GM12878 (cell line): ENCODE results near the gene ABHD8. TPM values are rescaled to one million over a fixed set of nuclear protein-coding genes. Genes with fewer than 3 reads are reported as not detected.
A peak's percentile ranks its signal among the peaks of the same experiment; 100 is the strongest.

Experiments used
- ATAC-seq: fragments of 200-7000 bp; cut with Tn5 transposase; 3 replicates; pipeline ENCODE4 v1.9.1; 2020; ENCODE audit warnings: mild to moderate bottlenecking, moderate library complexity
- BruUV-seq: library from RNA; stranded (reverse); fragments of 400-500 nt; replicated peaks from 2 replicates; lab custom pipeline; 2021; lab: Mats Ljungman, UMichigan
- CTCF ChIA-PET: fragments of 300-600 bp; sonication (Branson Sonifier 250); formaldehyde crosslinking; extraction: SDS; loops from one replicate; lab custom pipeline; 2021; ENCODE audit warnings: inconsistent platforms; lab: Yijun Ruan, JAX
- POLR2A ChIA-PET: fragments of 350-600 bp; formaldehyde crosslinking; extraction: SDS; loops from one replicate; lab custom pipeline; 2021; ENCODE audit warnings: inconsistent platforms; lab: Charles Lee
- RAD21 ChIA-PET: fragments of 300-600 bp; sonication (Branson Sonifier 250); formaldehyde crosslinking; loops from one replicate; lab custom pipeline; 2023; ENCODE audit warnings: antibody characterized with exemption; ENCODE audit not compliant: unreplicated experiment; lab: Charles Lee
- SMC1A ChIA-PET: fragments of 300-600 bp; sonication (Branson Sonifier 250); formaldehyde crosslinking; loops from one replicate; lab custom pipeline; 2023; ENCODE audit not compliant: unreplicated experiment, uncharacterized antibody; lab: Charles Lee
- DNase-seq: peaks from one replicate; pipeline ENCODE4 v3.0.0-alpha.2; 2011; ENCODE audit warnings: low read depth, low spot score
- FAIRE-seq: peaks from 3 replicates; lab custom pipeline; 2011; peaks lifted over from hg19 to GRCh38; lab: Jason Lieb, UNC
- H2AFZ ChIP-seq: 2 replicates; pipeline ENCODE4 v1.6.0; 2011; ENCODE audit warnings: low read depth, low read length, control low read depth; ENCODE audit not compliant: control insufficient read depth
- H3K27ac ChIP-seq: 2 replicates; pipeline ENCODE4 v1.5.1; 2011; ENCODE audit warnings: control low read depth; ENCODE audit not compliant: control insufficient read depth, insufficient read depth
- H3K27me3 ChIP-seq, 2 experiments: replicated peaks in 1 of 2; 2 replicates each; pipeline versions ENCODE4 v1.6.0 to v1.6.1; 2011; ENCODE audit warnings: low read length in 1 of 2; ENCODE audit not compliant: control insufficient read depth in 2 of 2, insufficient read depth in 2 of 2
- H3K36me3 ChIP-seq, 2 experiments: 2 replicates each; pipeline ENCODE4 v1.5.1; 2011; ENCODE audit warnings: low read length in 1 of 2; ENCODE audit not compliant: control insufficient read depth in 2 of 2, insufficient read depth in 2 of 2
- H3K4me1 ChIP-seq: 2 replicates; pipeline ENCODE4 v1.6.1; 2011; ENCODE audit warnings: mild to moderate bottlenecking, low read length, moderate library complexity, mixed read lengths; ENCODE audit not compliant: control insufficient read depth, insufficient read depth
- H3K4me2 ChIP-seq: 2 replicates; pipeline ENCODE4 v1.6.0; 2011; ENCODE audit warnings: control low read depth; ENCODE audit not compliant: control insufficient read depth, insufficient read depth
- H3K4me3 ChIP-seq: fragments of 200-600 bp; sonication (generic); 2 replicates; pipeline ENCODE4 v1.5.1; 2016
- H3K79me2 ChIP-seq: 2 replicates; pipeline ENCODE4 v1.6.0; 2011; ENCODE audit warnings: low read length; ENCODE audit not compliant: control insufficient read depth, insufficient read depth
- H3K9ac ChIP-seq: 2 replicates; pipeline ENCODE4 v1.8.0; 2011; ENCODE audit warnings: low read length, control low read depth, mixed read lengths; ENCODE audit not compliant: control insufficient read depth, insufficient read depth
- H3K9me3 ChIP-seq: replicated peaks from 3 replicates; pipeline ENCODE4 v1.5.1; 2011; ENCODE audit warnings: mild to moderate bottlenecking, low read length; ENCODE audit not compliant: control insufficient read depth, insufficient read depth
- H4K20me1 ChIP-seq: 2 replicates; pipeline ENCODE4 v1.6.0; 2011; ENCODE audit not compliant: control insufficient read depth, insufficient read depth
- BHLHE40 ChIP-seq, 2 experiments: fragments of 450-650 bp in 1 of 2; IDR thresholded peaks; 2 replicates each; pipeline ENCODE4 v1.6.1; 2011 to 2017; ENCODE audit warnings: low read depth in 2 of 2, borderline replicate concordance in 1 of 2, improper control_type of control experiment in 1 of 2, low read length in 1 of 2, mild to moderate bottlenecking in 1 of 2
- CBFB ChIP-seq: IDR thresholded peaks from 2 replicates; pipeline ENCODE4 v1.6.1; 2016; ENCODE audit warnings: antibody characterized with exemption, low read depth
- ESRRA ChIP-seq: IDR thresholded peaks from 2 replicates; pipeline ENCODE4 v1.6.1; 2012; ENCODE audit warnings: mild to moderate bottlenecking, low read length, improper control_type of control experiment
- NFIC ChIP-seq: IDR thresholded peaks from 2 replicates; pipeline ENCODE4 v1.6.1; 2012; ENCODE audit warnings: low read depth, mild to moderate bottlenecking, inconsistent platforms, low read length, moderate library complexity
- SRF ChIP-seq, 2 experiments: IDR thresholded peaks; 2 replicates each; pipeline ENCODE4 v1.6.1; 2011; ENCODE audit warnings: low read depth in 2 of 2, low read length in 2 of 2, mild to moderate bottlenecking in 1 of 2, moderate library complexity in 1 of 2
- TCF12 ChIP-seq: IDR thresholded peaks from 2 replicates; pipeline ENCODE4 v1.6.1; 2011; ENCODE audit warnings: low read depth, mild to moderate bottlenecking, low read length
- ZNF24 ChIP-seq: fragments of 450-650 bp; IDR thresholded peaks from 2 replicates; pipeline ENCODE4 v1.6.1; 2017; ENCODE audit warnings: antibody characterized with exemption, mild to moderate bottlenecking
- ZNF274 ChIP-seq: IDR thresholded peaks from one replicate; pipeline ENCODE4 v1.8.0; 2011; ENCODE audit not compliant: insufficient read length, insufficient read depth
- ZSCAN29 ChIP-seq: fragments of 450-650 bp; IDR thresholded peaks from 2 replicates; pipeline ENCODE4 v1.6.1; 2017; ENCODE audit warnings: mild to moderate bottlenecking, moderate library complexity
- WGBS: methylation state at CpG from one replicate; pipeline ENCODE4 v1.1.6; 2016; ENCODE audit warnings: low lambda C conversion rate; ENCODE audit not compliant: insufficient replicate concordance, insufficient coverage; ENCODE audit errors: missing lambda C conversion rate; 5-methylcytosine and 5-hydroxymethylcytosine counted together
- in situ Hi-C: fragments of 300-500 bp; cut with MboI; formaldehyde crosslinking; loops from 9 replicates; pipeline ENCODE4 v1.14.3; 2018; ENCODE audit warnings: mixed read lengths
- intact Hi-C: fragments of 100-400 bp; cut with micrococcal nuclease; formaldehyde crosslinking; loops from one replicate; pipeline ENCODE4 v1.14.2; 2022; ENCODE audit not compliant: unreplicated experiment
- polyA plus RNA-seq, 11 experiments: library from polyadenylated mRNA; depleted of rRNA in 4 of 11; unstranded in 6 of 11; stranded (reverse) in 5 of 11; fragments of >200 nt; fragmentation: Nextera tagmentation in 4 of 11; fragmentation: Illumina TruSeq in 1 of 11; extraction: Ambion mirVana in 4 of 11; extraction: Trizol in 1 of 11; gene quantifications; 1 replicate in 1 of 11; 2 replicates in 10 of 11; pipeline versions ENCODE4 v1.2.1 to v1.2.3, GENCODE V29; 2011 to 2016; ENCODE audit warnings: inconsistent platforms in 2 of 11, missing spikeins in 2 of 11, low read depth in 1 of 11
- total RNA-seq, 4 experiments: library from RNA; depleted of rRNA in 3 of 4; stranded (reverse); fragments of >200 nt in 3 of 4; fragmentation: Illumina TruSeq in 1 of 4; extraction: Trizol in 1 of 4; gene quantifications; 2 replicates each; pipeline versions ENCODE4 v1.2.1 to v1.2.3, GENCODE V29; 2013 to 2021
- TF ChIP-seq, protein P1 (sequence below): fragments of 450-650 bp; IDR thresholded peaks from 2 replicates; pipeline ENCODE4 v1.6.1; 2017; ENCODE audit warnings: low read depth, mild to moderate bottlenecking, moderate library complexity
- TF ChIP-seq, protein P2 (sequence below): fragments of 450-650 bp; conservative IDR thresholded peaks from 2 replicates; pipeline ENCODE4 v1.6.1; 2017; ENCODE audit warnings: mild to moderate bottlenecking, moderate library complexity
- TF ChIP-seq, protein P3 (sequence below): fragments of 450-650 bp; IDR thresholded peaks from 2 replicates; pipeline ENCODE4 v1.6.1; 2016; ENCODE audit warnings: mild to moderate bottlenecking
- TF ChIP-seq, protein P4 (sequence below): IDR thresholded peaks from 2 replicates; pipeline ENCODE4 v1.6.1; 2012; ENCODE audit warnings: low read depth, low read length, improper control_type of control experiment
- TF ChIP-seq, protein P5 (sequence below): fragments of 450-650 bp; IDR thresholded peaks from 2 replicates; pipeline ENCODE4 v1.6.1; 2018; ENCODE audit warnings: borderline replicate concordance, mild to moderate bottlenecking; ENCODE audit not compliant: partially characterized antibody

ABHD8 gene
- total and polyA plus RNA-seq, 10 of the 15 experiments (the other 5 are each of a cell fraction or from before 2014, with no cell fraction given), result 0.03 to 12.5 (median 6.0) TPM

DNA sequence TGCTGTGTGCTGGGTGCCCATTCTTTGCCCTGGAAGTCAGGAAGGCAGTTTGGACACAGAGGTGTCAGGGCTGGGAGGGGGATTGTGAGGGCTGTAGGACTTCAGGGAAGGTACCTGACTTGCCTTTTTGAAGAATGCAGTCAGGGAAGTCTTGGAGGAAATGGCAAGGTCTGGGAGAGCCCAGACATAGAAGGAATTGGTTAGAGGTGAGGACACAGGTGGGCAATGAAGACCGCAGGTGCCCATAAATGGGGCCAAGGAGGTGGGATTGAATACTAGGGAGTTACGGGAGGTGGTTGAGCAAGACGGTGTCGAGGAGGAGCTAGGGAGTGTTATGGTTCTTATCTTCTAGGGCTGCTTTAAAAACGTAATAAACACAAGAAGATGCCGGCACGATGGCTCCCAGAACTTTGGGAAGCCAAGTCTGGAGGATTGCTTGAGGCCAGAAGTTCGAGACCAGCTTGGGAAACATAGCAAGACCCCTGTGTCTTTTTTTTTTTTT lies 4.7 kb upstream of the ABHD8 start:
- no TSS peak for BruUV-seq
- FAIRE-seq, result no peak
- CTCF ChIA-PET, result interaction anchor here (0.7 to 1.8 kb wide), 2 partner anchors 78 to 309 kb away, joined by 3 to 9 read pairs; no protein-coding TSS in a partner anchor
- TF ChIP-seq NFIC (no peak), ZNF274 (no peak), ZNF24 (no peak), BHLHE40 (IDR thresholded peaks at IDR 0.05; ENCODE audit: borderline replicate concordance in 1 of 2, low read depth in 2 of 2, low read length in 1 of 2) (no peak), SRF (IDR thresholded peaks at IDR 0.05; ENCODE audit: low read depth in 2 of 2, low read length in 2 of 2) (no peak), ESRRA (no peak), TCF12 (no peak), CBFB (no peak), ZSCAN29 (no peak)
- TF ChIP-seq, protein P1, sequence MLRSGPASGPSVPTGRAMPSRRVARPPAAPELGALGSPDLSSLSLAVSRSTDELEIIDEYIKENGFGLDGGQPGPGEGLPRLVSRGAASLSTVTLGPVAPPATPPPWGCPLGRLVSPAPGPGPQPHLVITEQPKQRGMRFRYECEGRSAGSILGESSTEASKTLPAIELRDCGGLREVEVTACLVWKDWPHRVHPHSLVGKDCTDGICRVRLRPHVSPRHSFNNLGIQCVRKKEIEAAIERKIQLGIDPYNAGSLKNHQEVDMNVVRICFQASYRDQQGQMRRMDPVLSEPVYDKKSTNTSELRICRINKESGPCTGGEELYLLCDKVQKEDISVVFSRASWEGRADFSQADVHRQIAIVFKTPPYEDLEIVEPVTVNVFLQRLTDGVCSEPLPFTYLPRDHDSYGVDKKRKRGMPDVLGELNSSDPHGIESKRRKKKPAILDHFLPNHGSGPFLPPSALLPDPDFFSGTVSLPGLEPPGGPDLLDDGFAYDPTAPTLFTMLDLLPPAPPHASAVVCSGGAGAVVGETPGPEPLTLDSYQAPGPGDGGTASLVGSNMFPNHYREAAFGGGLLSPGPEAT, result no peak
- TF ChIP-seq, protein P2, sequence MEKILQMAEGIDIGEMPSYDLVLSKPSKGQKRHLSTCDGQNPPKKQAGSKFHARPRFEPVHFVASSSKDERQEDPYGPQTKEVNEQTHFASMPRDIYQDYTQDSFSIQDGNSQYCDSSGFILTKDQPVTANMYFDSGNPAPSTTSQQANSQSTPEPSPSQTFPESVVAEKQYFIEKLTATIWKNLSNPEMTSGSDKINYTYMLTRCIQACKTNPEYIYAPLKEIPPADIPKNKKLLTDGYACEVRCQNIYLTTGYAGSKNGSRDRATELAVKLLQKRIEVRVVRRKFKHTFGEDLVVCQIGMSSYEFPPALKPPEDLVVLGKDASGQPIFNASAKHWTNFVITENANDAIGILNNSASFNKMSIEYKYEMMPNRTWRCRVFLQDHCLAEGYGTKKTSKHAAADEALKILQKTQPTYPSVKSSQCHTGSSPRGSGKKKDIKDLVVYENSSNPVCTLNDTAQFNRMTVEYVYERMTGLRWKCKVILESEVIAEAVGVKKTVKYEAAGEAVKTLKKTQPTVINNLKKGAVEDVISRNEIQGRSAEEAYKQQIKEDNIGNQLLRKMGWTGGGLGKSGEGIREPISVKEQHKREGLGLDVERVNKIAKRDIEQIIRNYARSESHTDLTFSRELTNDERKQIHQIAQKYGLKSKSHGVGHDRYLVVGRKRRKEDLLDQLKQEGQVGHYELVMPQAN, result no peak
- TF ChIP-seq, protein P3, sequence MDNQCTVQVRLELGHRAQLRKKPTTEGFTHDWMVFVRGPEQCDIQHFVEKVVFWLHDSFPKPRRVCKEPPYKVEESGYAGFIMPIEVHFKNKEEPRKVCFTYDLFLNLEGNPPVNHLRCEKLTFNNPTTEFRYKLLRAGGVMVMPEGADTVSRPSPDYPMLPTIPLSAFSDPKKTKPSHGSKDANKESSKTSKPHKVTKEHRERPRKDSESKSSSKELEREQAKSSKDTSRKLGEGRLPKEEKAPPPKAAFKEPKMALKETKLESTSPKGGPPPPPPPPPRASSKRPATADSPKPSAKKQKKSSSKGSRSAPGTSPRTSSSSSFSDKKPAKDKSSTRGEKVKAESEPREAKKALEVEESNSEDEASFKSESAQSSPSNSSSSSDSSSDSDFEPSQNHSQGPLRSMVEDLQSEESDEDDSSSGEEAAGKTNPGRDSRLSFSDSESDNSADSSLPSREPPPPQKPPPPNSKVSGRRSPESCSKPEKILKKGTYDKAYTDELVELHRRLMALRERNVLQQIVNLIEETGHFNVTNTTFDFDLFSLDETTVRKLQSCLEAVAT, result no peak
- TF ChIP-seq, protein P4, sequence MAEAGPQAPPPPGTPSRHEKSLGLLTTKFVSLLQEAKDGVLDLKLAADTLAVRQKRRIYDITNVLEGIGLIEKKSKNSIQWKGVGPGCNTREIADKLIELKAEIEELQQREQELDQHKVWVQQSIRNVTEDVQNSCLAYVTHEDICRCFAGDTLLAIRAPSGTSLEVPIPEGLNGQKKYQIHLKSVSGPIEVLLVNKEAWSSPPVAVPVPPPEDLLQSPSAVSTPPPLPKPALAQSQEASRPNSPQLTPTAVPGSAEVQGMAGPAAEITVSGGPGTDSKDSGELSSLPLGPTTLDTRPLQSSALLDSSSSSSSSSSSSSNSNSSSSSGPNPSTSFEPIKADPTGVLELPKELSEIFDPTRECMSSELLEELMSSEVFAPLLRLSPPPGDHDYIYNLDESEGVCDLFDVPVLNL, result no peak
- TF ChIP-seq, protein P5, sequence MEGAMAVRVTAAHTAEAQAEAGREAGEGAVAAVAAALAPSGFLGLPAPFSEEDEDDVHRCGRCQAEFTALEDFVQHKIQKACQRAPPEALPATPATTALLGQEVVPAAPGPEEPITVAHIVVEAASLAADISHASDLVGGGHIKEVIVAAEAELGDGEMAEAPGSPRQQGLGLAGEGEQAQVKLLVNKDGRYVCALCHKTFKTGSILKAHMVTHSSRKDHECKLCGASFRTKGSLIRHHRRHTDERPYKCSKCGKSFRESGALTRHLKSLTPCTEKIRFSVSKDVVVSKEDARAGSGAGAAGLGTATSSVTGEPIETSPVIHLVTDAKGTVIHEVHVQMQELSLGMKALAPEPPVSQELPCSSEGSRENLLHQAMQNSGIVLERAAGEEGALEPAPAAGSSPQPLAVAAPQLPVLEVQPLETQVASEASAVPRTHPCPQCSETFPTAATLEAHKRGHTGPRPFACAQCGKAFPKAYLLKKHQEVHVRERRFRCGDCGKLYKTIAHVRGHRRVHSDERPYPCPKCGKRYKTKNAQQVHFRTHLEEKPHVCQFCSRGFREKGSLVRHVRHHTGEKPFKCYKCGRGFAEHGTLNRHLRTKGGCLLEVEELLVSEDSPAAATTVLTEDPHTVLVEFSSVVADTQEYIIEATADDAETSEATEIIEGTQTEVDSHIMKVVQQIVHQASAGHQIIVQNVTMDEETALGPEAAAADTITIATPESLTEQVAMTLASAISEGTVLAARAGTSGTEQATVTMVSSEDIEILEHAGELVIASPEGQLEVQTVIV, result no peak

More for the DNA sequence above, 4.7 kb upstream of the ABHD8 start:
- ATAC-seq, result no peak
- H3K9ac ChIP-seq, result no peak overlapping the region
- RAD21 ChIA-PET, result interaction anchor here (0.5 to 1.5 kb wide), 2 partner anchors 111 to 199 kb away, joined by 3 read pairs; no protein-coding TSS in a partner anchor
- H3K36me3 ChIP-seq, result peaks cover 0 to 5% of the 10 kb centered on the region in 2 experiments; a peak in 1 of 4 replicates
- SMC1A ChIA-PET, result interaction anchor here (2.0 kb wide), 1 partner anchor 15 kb away, joined by 5 read pairs; no protein-coding TSS in a partner anchor
- no peaks in the 10 kb centered on the region for H3K9me3 ChIP-seq
- intact Hi-C loops (loop anchor here (10.0 kb wide), 1 partner anchor 413 kb away; no protein-coding TSS in a partner anchor), in situ Hi-C loops (no loop called here)
- POLR2A ChIA-PET, result interaction anchor here (0.6 to 2.9 kb wide), 3 partner anchors 24 to 97 kb away, joined by 4 to 24 read pairs (median 6); partner anchors contain the start of genes ANO8 and BST2
- no peak overlapping the region for H3K4me3 ChIP-seq
- WGBS, result 75% methylated on average over 8 of the region's 8 CpGs
- H2AFZ ChIP-seq, result no peak overlapping the region
- H4K20me1 ChIP-seq, result peaks cover 3% of the 10 kb centered on the region; the same call in 1 of the 2 replicates
- H3K4me1 ChIP-seq, result peaks cover 24% of the 10 kb centered on the region
- no peak for DNase-seq
- H3K4me2 ChIP-seq, result peak overlapping the region; percentile 25
- H3K79me2 ChIP-seq, result peaks cover 39% of the 10 kb centered on the region
- no peaks in the 10 kb centered on the region for H3K27me3 ChIP-seq
- H3K27ac ChIP-seq, result no peak overlapping the region
